Ureter (tissue), 1 donor: ENCODE results near the gene NOTO. TPM values are rescaled to one million over a fixed set of nuclear protein-coding genes. Genes with fewer than 3 reads are reported as not detected.

Experiments
- DNase-seq: peaks from one replicate; pipeline ENCODE4 v3.0.0-alpha.2; 2020; ENCODE audit warnings: low spot score
- total RNA-seq: library from RNA; stranded (reverse); gene quantifications from one replicate; pipeline ENCODE4 v1.2.4, GENCODE V29; 2023
- donor health status: DM: yes; HTN: yes; CAD: no.

The NOTO gene
- total RNA-seq, 1 donor from 2014 or later = not detected

GRCh38 chr2:73257425-73258125, 55.2 kb downstream of the NOTO start:
- DNase-seq = no peak

- DNase-seq = no peak
Observed at GRCh38 chr2:73258186-73258912, 56.0 kb downstream of the NOTO start.

- DNase-seq = no peak
Observed at GRCh38 chr2:73258913-73259215, 56.5 kb downstream of the NOTO start.

- DNase-seq = no peak
Observed at GRCh38 chr2:73259276-73259675, 56.9 kb downstream of the NOTO start.

- no peak for DNase-seq
Observed at GRCh38 chr2:73259704-73260337, 57.4 kb downstream of the NOTO start.

- no peak for DNase-seq
Observed at GRCh38 chr2:73260338-73260984, 58.1 kb downstream of the NOTO start.

Other genes with a start within 250 kb of the NOTO start
- 28.6 TPM for gene SFXN5, start 130.9 kb upstream of the NOTO start, total RNA-seq
- 26.1 TPM for gene RAB11FIP5, start 89.6 kb upstream of the NOTO start, total RNA-seq
- gene SMYD5, start 11.7 kb downstream of the NOTO start, total RNA-seq = 36.3 TPM
- 19.1 TPM for gene PRADC1, start 30.7 kb downstream of the NOTO start, total RNA-seq
- 237 TPM for gene CCT7, start 31.7 kb downstream of the NOTO start, total RNA-seq
- 6.6 TPM for gene FBXO41, start 81.9 kb downstream of the NOTO start, total RNA-seq
- gene EGR4, start 91.0 kb downstream of the NOTO start, total RNA-seq = not detected
- 36.3 TPM for gene ALMS1, start 183.3 kb downstream of the NOTO start, total RNA-seq